GM23248 (cell line): ENCODE measurements around the gene ITGAV. TPM values are rescaled to one million over a fixed set of nuclear protein-coding genes. Genes with fewer than 3 reads are reported as not detected.

ENCODE experiments used
- DNase-seq: peaks from one replicate; pipeline ENCODE4 v3.0.0-alpha.2; 2015
- H2AFZ ChIP-seq: fragments of 200-600 bp; sonication (generic); 2 replicates; pipeline ENCODE4 v1.6.1; 2016; ENCODE audit warnings: antibody characterized with exemption
- H3F3A ChIP-seq: fragments of 200-600 bp; sonication (generic); 2 replicates; pipeline ENCODE4 v1.6.1; 2016; ENCODE audit warnings: mild to moderate bottlenecking, antibody characterized with exemption, mixed run types; ENCODE audit not compliant: insufficient read depth
- H3K27ac ChIP-seq: fragments of 200-600 bp; sonication (generic); 2 replicates; pipeline ENCODE4 v1.5.1; 2016; ENCODE audit warnings: mild to moderate bottlenecking
- H3K27me3 ChIP-seq: fragments of 200-600 bp; sonication (generic); replicated peaks from 2 replicates; pipeline ENCODE4 v1.6.1; 2016; ENCODE audit warnings: mild to moderate bottlenecking; ENCODE audit not compliant: insufficient read depth
- H3K36me3 ChIP-seq: fragments of 200-600 bp; sonication (generic); 2 replicates; pipeline ENCODE4 v1.6.1; 2016; ENCODE audit warnings: low read depth, mild to moderate bottlenecking
- H3K4me1 ChIP-seq: fragments of 200-600 bp; sonication (generic); 2 replicates; pipeline ENCODE4 v1.6.1; 2016; ENCODE audit warnings: mild to moderate bottlenecking; ENCODE audit not compliant: insufficient read depth
- H3K4me2 ChIP-seq: fragments of 200-600 bp; sonication (generic); one replicate; pipeline ENCODE4 v1.6.1; 2016; ENCODE audit warnings: mild to moderate bottlenecking; ENCODE audit not compliant: unreplicated experiment
- H3K4me3 ChIP-seq: fragments of 200-600 bp; sonication (generic); 2 replicates; pipeline ENCODE4 v1.5.1; 2016; ENCODE audit warnings: mild to moderate bottlenecking
- H3K79me2 ChIP-seq: fragments of 200-600 bp; sonication (generic); 2 replicates; pipeline ENCODE4 v1.6.1; 2016; ENCODE audit warnings: mild to moderate bottlenecking; ENCODE audit not compliant: insufficient read depth
- H3K9ac ChIP-seq: fragments of 200-600 bp; sonication (generic); 2 replicates; pipeline ENCODE4 v1.6.1; 2016; ENCODE audit warnings: mild to moderate bottlenecking
- H3K9me2 ChIP-seq: fragments of 200-600 bp; sonication (generic); 2 replicates; pipeline ENCODE4 v1.6.1; 2016; ENCODE audit warnings: mixed run types, mild to moderate bottlenecking, moderate library complexity; ENCODE audit not compliant: insufficient read depth
- H3K9me3 ChIP-seq: fragments of 200-600 bp; sonication (generic); one replicate; pipeline ENCODE4 v1.6.1; 2017; ENCODE audit warnings: low read depth
- H4K20me1 ChIP-seq: fragments of 200-600 bp; sonication (generic); 2 replicates; pipeline ENCODE4 v1.6.0; 2016; ENCODE audit not compliant: insufficient read depth
- EZH2 ChIP-seq: fragments of 200-600 bp; sonication (generic); IDR thresholded peaks from 2 replicates; pipeline ENCODE4 v1.6.1; 2018; ENCODE audit warnings: antibody characterized with exemption, mild to moderate bottlenecking; ENCODE audit not compliant: insufficient read depth, poor library complexity, severe bottlenecking
- EZH2phosphoT487 ChIP-seq: fragments of 200-600 bp; sonication (generic); IDR thresholded peaks from 2 replicates; pipeline ENCODE4 v1.6.1; 2018; ENCODE audit warnings: antibody characterized with exemption, moderate library complexity, mild to moderate bottlenecking, low read depth; ENCODE audit not compliant: insufficient read depth
- WGBS, 2 experiments: methylation state at CpG; one replicate each; pipeline ENCODE4 v1.1.6; 2015 to 2017; ENCODE audit warnings: low lambda C conversion rate in 2 of 2, low coverage in 1 of 2; ENCODE audit errors: missing lambda C conversion rate in 2 of 2; 5-methylcytosine and 5-hydroxymethylcytosine counted together
- in situ Hi-C: fragments of 300-500 bp; cut with MboI; formaldehyde crosslinking; loops from 2 replicates; pipeline ENCODE4 v1.15.0; 2020
- polyA plus RNA-seq: library from polyadenylated mRNA; unstranded; fragments of >200 nt; fragmentation: Nextera tagmentation; extraction: Ambion mirVana; gene quantifications from 2 replicates; pipeline ENCODE4 v1.2.1, GENCODE V29; 2016
- total RNA-seq: library from RNA; depleted of rRNA; stranded (reverse); fragments of >200 nt; shearing (Covaris generic); gene quantifications from 2 replicates; pipeline ENCODE4 v1.2.3, GENCODE V29; 2014

ITGAV gene
- total and polyA plus RNA-seq, 2 experiments from 2014 or later = 61.9 to 250 TPM

GRCh38 chr2:186709529-186710450, 119.9 kb downstream of the ITGAV start:
- no peak overlapping the region for H3K4me3 ChIP-seq
- WGBS, 2 experiments = 64 to 70% methylated on average over 6 of the region's 6 CpGs
- DNase-seq = no peak
- no peaks in the 10 kb centered on the region for H3K4me1 ChIP-seq
- no peaks in the 10 kb centered on the region for H3K36me3 ChIP-seq
- H3K27ac ChIP-seq = no peak overlapping the region
- H3F3A ChIP-seq = no peaks in the 10 kb centered on the region
- H3K9me3 ChIP-seq = no peaks in the 10 kb centered on the region
- no peak overlapping the region for H3K4me2 ChIP-seq
- no peaks in the 10 kb centered on the region for H3K27me3 ChIP-seq
- H4K20me1 ChIP-seq = no peaks in the 10 kb centered on the region
- H3K79me2 ChIP-seq = no peaks in the 10 kb centered on the region
- H2AFZ ChIP-seq = no peak overlapping the region
- no peak overlapping the region for H3K9ac ChIP-seq
- in situ Hi-C loops = no loop called here
- H3K9me2 ChIP-seq = no peaks in the 10 kb centered on the region
- TF ChIP-seq EZH2 (no peak), EZH2phosphoT487 (no peak)

GRCh38 chr2:186713691-186714090, 123.8 kb downstream of the ITGAV start:
- H3K27me3 ChIP-seq = no peaks in the 10 kb centered on the region
- H3F3A ChIP-seq = no peaks in the 10 kb centered on the region
- H2AFZ ChIP-seq = no peak overlapping the region
- H3K4me1 ChIP-seq = 0 out of 2 replicates have a peak, but pooled peaks cover 6% of the 10 kb centered on the region
- H3K36me3 ChIP-seq = no peaks in the 10 kb centered on the region
- no peak overlapping the region for H3K4me3 ChIP-seq
- H3K4me2 ChIP-seq = no peak overlapping the region
- H3K79me2 ChIP-seq = no peaks in the 10 kb centered on the region
- no peak for DNase-seq
- H4K20me1 ChIP-seq = no peaks in the 10 kb centered on the region
- no peaks in the 10 kb centered on the region for H3K9me3 ChIP-seq
- TF ChIP-seq EZH2 (no peak), EZH2phosphoT487 (no peak)
- no peak overlapping the region for H3K9ac ChIP-seq
- H3K27ac ChIP-seq = no peak overlapping the region
- in situ Hi-C loops = no loop called here
- 67 to 68% methylated on average over 1 of the region's 1 CpG for WGBS, 2 experiments
- no peaks in the 10 kb centered on the region for H3K9me2 ChIP-seq

- Histone ChIP-seq H4K20me1 (no peaks in the 10 kb centered on the region), H3F3A (no peaks in the 10 kb centered on the region), H3K4me3 (no peak overlapping the region), H3K4me1 (0 out of 2 replicates have a peak, but pooled peaks cover 6% of the 10 kb centered on the region), H3K79me2 (no peaks in the 10 kb centered on the region), H3K9me3 (no peaks in the 10 kb centered on the region), H3K9ac (no peak overlapping the region), H3K27ac (no peak overlapping the region), H2AFZ (no peak overlapping the region), H3K9me2 (no peaks in the 10 kb centered on the region), H3K36me3 (no peaks in the 10 kb centered on the region), H3K4me2 (no peak overlapping the region), H3K27me3 (no peaks in the 10 kb centered on the region)
- WGBS, 2 experiments = 79 to 80% methylated on average over 2 of the region's 2 CpGs
- in situ Hi-C loops = no loop called here
- TF ChIP-seq EZH2 = no peak
- no peak for TF ChIP-seq EZH2phosphoT487
- DNase-seq = no peak
Measured at GRCh38 chr2:186714611-186715010, 124.8 kb downstream of the ITGAV start.

- H2AFZ ChIP-seq = no peak overlapping the region
- H3K27me3 ChIP-seq = no peaks in the 10 kb centered on the region
- no peak overlapping the region for H3K4me2 ChIP-seq
- 88 to 100% methylated on average over 1 of the region's 1 CpG for WGBS, 2 experiments
- TF ChIP-seq EZH2 = no peak
- no peak for TF ChIP-seq EZH2phosphoT487
- H3K9me3 ChIP-seq = no peaks in the 10 kb centered on the region
- H3K27ac ChIP-seq = no peak overlapping the region
- no peak overlapping the region for H3K9ac ChIP-seq
- H3K9me2 ChIP-seq = no peaks in the 10 kb centered on the region
- H3K79me2 ChIP-seq = no peaks in the 10 kb centered on the region
- H3K4me1 ChIP-seq = 0 out of 2 replicates have a peak, but pooled peaks cover 6% of the 10 kb centered on the region
- no peaks in the 10 kb centered on the region for H3F3A ChIP-seq
- no peak overlapping the region for H3K4me3 ChIP-seq
- no peak for DNase-seq
- in situ Hi-C loops = no loop called here
- no peaks in the 10 kb centered on the region for H3K36me3 ChIP-seq
- no peaks in the 10 kb centered on the region for H4K20me1 ChIP-seq
Measured at GRCh38 chr2:186716004-186716403, 126.1 kb downstream of the ITGAV start.
